ENCODE results near the gene CCDC159.
"Not testable (repeated sequence)": the region's sequence is repeated elsewhere in the genome, so short reads cannot be mapped to it uniquely, and the experiment has no call there.

The CCDC159 gene

GRCh38 chr19:11346104-11346940, at the start of gene CCDC159, which contains the start of gene TMEM205:
Gene CCDC159, plus strand, starts transcription at chr19:11346519. Its CDS starts 88 bp downstream, at chr19:11346607.
Gene TMEM205, minus strand, starts transcription at chr19:11346268. Its CDS starts 649 bp downstream, at chr19:11345619.
- peak; percentile 88 for DNase-seq (ENCODE audit: low spot score)

- DNase-seq (ENCODE audit: low spot score): no peak
Observed at GRCh38 chr19:11299946-11300810, 46.1 kb upstream of the CCDC159 start.

GRCh38 chr19:11300811-11301120, 45.6 kb upstream of the CCDC159 start:
- DNase-seq (ENCODE audit: low spot score): no peak

GRCh38 chr19:11304936-11305335, 41.4 kb upstream of the CCDC159 start:
- DNase-seq (ENCODE audit: low spot score): no peak

- no peak for DNase-seq (ENCODE audit: low spot score)
Observed at GRCh38 chr19:11306337-11306736, 40.0 kb upstream of the CCDC159 start.

GRCh38 chr19:11320278-11320995, 25.9 kb upstream of the CCDC159 start:
- not testable (repeated sequence) for DNase-seq (ENCODE audit: low spot score)

- DNase-seq (ENCODE audit: low spot score): no peak
Observed at GRCh38 chr19:11321191-11322126, 24.9 kb upstream of the CCDC159 start.

- no peak for DNase-seq (ENCODE audit: low spot score)
Observed at GRCh38 chr19:11322269-11323024, 23.9 kb upstream of the CCDC159 start.

- no peak for DNase-seq (ENCODE audit: low spot score)
Observed at GRCh38 chr19:11323601-11324078, 22.7 kb upstream of the CCDC159 start.

GRCh38 chr19:11324079-11324661, 22.1 kb upstream of the CCDC159 start:
- DNase-seq (ENCODE audit: low spot score): peak; percentile 66

- no peak for DNase-seq (ENCODE audit: low spot score)
Observed at GRCh38 chr19:11324748-11325389, 21.4 kb upstream of the CCDC159 start.

- no peak for DNase-seq (ENCODE audit: low spot score)
Observed at GRCh38 chr19:11325544-11325943, 20.8 kb upstream of the CCDC159 start.

- DNase-seq (ENCODE audit: low spot score): no peak
Observed at GRCh38 chr19:11330127-11330526, 16.2 kb upstream of the CCDC159 start.

GRCh38 chr19:11331502-11331901, 14.8 kb upstream of the CCDC159 start:
- DNase-seq (ENCODE audit: low spot score): no peak

GRCh38 chr19:11332822-11333221, 13.5 kb upstream of the CCDC159 start:
- no peak for DNase-seq (ENCODE audit: low spot score)

- not testable (repeated sequence) for DNase-seq (ENCODE audit: low spot score)
Observed at GRCh38 chr19:11333838-11334237, 12.5 kb upstream of the CCDC159 start.

- no peak for DNase-seq (ENCODE audit: low spot score)
Observed at GRCh38 chr19:11335449-11336146, 10.7 kb upstream of the CCDC159 start.

- DNase-seq (ENCODE audit: low spot score): no peak
Observed at GRCh38 chr19:11337080-11337479, 9.2 kb upstream of the CCDC159 start.

- DNase-seq (ENCODE audit: low spot score): no peak
Observed at GRCh38 chr19:11338121-11338520, 8.2 kb upstream of the CCDC159 start.
